MM.1S (cell line): ENCODE data around the gene BTN3A1.

Experiments
- DNase-seq: peaks from one replicate; pipeline ENCODE4 v3.0.0-alpha.2; 2015
- H2AFZ ChIP-seq: fragments of 300-600 bp; sonication (generic); 2 replicates; pipeline ENCODE4 v1.6.0; 2016; ENCODE audit warnings: antibody characterized with exemption, low read length
- H3F3A ChIP-seq: fragments of 300-600 bp; sonication (generic); 2 replicates; pipeline ENCODE4 v1.6.1; 2016; ENCODE audit warnings: mild to moderate bottlenecking, antibody characterized with exemption, low read length, moderate library complexity, mixed read lengths; ENCODE audit not compliant: insufficient read depth
- H3K27ac ChIP-seq: fragments of 300-600 bp; sonication (generic); 2 replicates; pipeline ENCODE4 v1.5.1; 2016; ENCODE audit warnings: mild to moderate bottlenecking, low read length
- H3K27me3 ChIP-seq: fragments of 300-600 bp; sonication (generic); replicated peaks from 2 replicates; pipeline ENCODE4 v1.6.0; 2016; ENCODE audit warnings: low read length; ENCODE audit not compliant: insufficient read depth
- H3K36me3 ChIP-seq: fragments of 300-600 bp; sonication (generic); replicated peaks from 2 replicates; pipeline ENCODE4 v1.6.1; 2016; ENCODE audit warnings: mild to moderate bottlenecking, low read length, mixed read lengths; ENCODE audit not compliant: insufficient read depth
- H3K4me1 ChIP-seq: fragments of 300-600 bp; sonication (generic); 2 replicates; pipeline ENCODE4 v1.6.1; 2016; ENCODE audit warnings: low read length, mixed read lengths
- H3K4me2 ChIP-seq: fragments of 300-600 bp; sonication (generic); 2 replicates; pipeline ENCODE4 v1.6.0; 2016; ENCODE audit warnings: low read depth, low read length
- H3K4me3 ChIP-seq: fragments of 300-600 bp; sonication (generic); 2 replicates; pipeline ENCODE4 v1.5.1; 2016; ENCODE audit warnings: low read length, mixed read lengths
- H3K79me2 ChIP-seq: fragments of 300-600 bp; sonication (generic); 2 replicates; pipeline ENCODE4 v1.6.1; 2016; ENCODE audit warnings: mixed run types, low read length, mixed read lengths
- H3K9ac ChIP-seq: fragments of 300-600 bp; sonication (generic); 2 replicates; pipeline ENCODE4 v1.6.1; 2016; ENCODE audit warnings: low read length, mixed read lengths
- H3K9me2 ChIP-seq: fragments of 300-600 bp; sonication (generic); replicated peaks from 2 replicates; pipeline ENCODE4 v1.6.1; 2016; ENCODE audit warnings: mild to moderate bottlenecking, low read length, mixed read lengths; ENCODE audit not compliant: insufficient read depth
- H3K9me3 ChIP-seq: fragments of 300-600 bp; sonication (generic); replicated peaks from 2 replicates; pipeline ENCODE4 v1.6.1; 2016; ENCODE audit warnings: mild to moderate bottlenecking, low read length, mixed read lengths; ENCODE audit not compliant: insufficient read depth
- H4K20me1 ChIP-seq: fragments of 300-600 bp; sonication (generic); 2 replicates; pipeline ENCODE4 v1.6.1; 2016; ENCODE audit warnings: mild to moderate bottlenecking, low read length, moderate library complexity, mixed read lengths; ENCODE audit not compliant: insufficient read depth
- CTCF ChIP-seq: fragments of 300-600 bp; sonication (generic); IDR thresholded peaks from 2 replicates; pipeline ENCODE4 v1.5.1; 2016; ENCODE audit warnings: antibody characterized with exemption, low read length, mixed read lengths
- EZH2 ChIP-seq: fragments of 300-600 bp; sonication (generic); optimal IDR thresholded peaks from 2 replicates; pipeline ENCODE3; 2017; ENCODE audit warnings: low read depth, mild to moderate bottlenecking, antibody characterized with exemption, low read length, mixed read lengths
- EZH2phosphoT487 ChIP-seq: fragments of 300-600 bp; sonication (generic); IDR thresholded peaks from 2 replicates; pipeline ENCODE4 v1.6.1; 2018; ENCODE audit warnings: antibody characterized with exemption, low read length

The BTN3A1 gene

GRCh38 chr6:26464416-26465131 lies 62.5 kb downstream of the BTN3A1 start:
- Histone ChIP-seq H2AFZ (no peak overlapping the region), H3K36me3 (peaks cover 14% of the 10 kb centered on the region), H3K27me3 (no peaks in the 10 kb centered on the region), H3F3A (no peaks in the 10 kb centered on the region), H3K9ac (no peak overlapping the region), H3K9me2 (no peaks in the 10 kb centered on the region), H4K20me1 (no peaks in the 10 kb centered on the region), H3K79me2 (peaks cover 17% of the 10 kb centered on the region), H3K4me3 (no peak overlapping the region), H3K4me1 (0 out of 2 replicates have a peak, but pooled peaks cover 5% of the 10 kb centered on the region), H3K9me3 (no peaks in the 10 kb centered on the region), H3K4me2 (no peak overlapping the region), H3K27ac (no peak overlapping the region)
- no peak for DNase-seq
- no peak for TF ChIP-seq EZH2phosphoT487
- no peak for TF ChIP-seq CTCF
- TF ChIP-seq EZH2: no peak
